ENCODE results near the gene PRKD2.
A peak's percentile ranks its signal among the peaks of the same experiment; 100 is the strongest.

Gene PRKD2

GRCh38 chr19:46755077-46755852, 38.4 kb upstream of the PRKD2 start:
- H3K4me1 ChIP-seq (ENCODE audit: control insufficient read depth, insufficient read depth, low read length) = peaks cover 17% of the 10 kb centered on the region
- H3K27me3 ChIP-seq (replicated peaks; ENCODE audit: control insufficient read depth, insufficient read depth, low read length) = no peaks in the 10 kb centered on the region
- H3K36me3 ChIP-seq (ENCODE audit: control insufficient read depth, insufficient read depth, low read length, severe bottlenecking) = peaks cover 12% of the 10 kb centered on the region
- DNase-seq (ENCODE audit: low read depth) = peak; percentile 56
- H3K9me3 ChIP-seq (ENCODE audit: control insufficient read depth, low read length) = no peaks in the 10 kb centered on the region
- peak overlapping the region; percentile 72 for H3K9ac ChIP-seq (ENCODE audit: low read length)
- no peak overlapping the region for H3K4me3 ChIP-seq (ENCODE audit: low read length)

- no peak overlapping the region for H3K9ac ChIP-seq (ENCODE audit: low read length)
- peak; percentile 51 for DNase-seq (ENCODE audit: low read depth)
- no peaks in the 10 kb centered on the region for H3K9me3 ChIP-seq (ENCODE audit: control insufficient read depth, low read length)
- no peaks in the 10 kb centered on the region for H3K27me3 ChIP-seq (replicated peaks; ENCODE audit: control insufficient read depth, insufficient read depth, low read length)
- H3K36me3 ChIP-seq (ENCODE audit: control insufficient read depth, insufficient read depth, low read length, severe bottlenecking) = peaks cover 17% of the 10 kb centered on the region
- peaks cover 5% of the 10 kb centered on the region for H3K4me1 ChIP-seq (ENCODE audit: control insufficient read depth, insufficient read depth, low read length)
- H3K4me3 ChIP-seq (ENCODE audit: low read length) = no peak overlapping the region
Observed at GRCh38 chr19:46753420-46754155, 36.7 kb upstream of the PRKD2 start.

- Histone ChIP-seq H3K9ac (ENCODE audit: low read length) (no peak overlapping the region), H3K4me1 (ENCODE audit: control insufficient read depth, insufficient read depth, low read length) (peaks cover 17% of the 10 kb centered on the region), H3K9me3 (ENCODE audit: control insufficient read depth, low read length) (no peaks in the 10 kb centered on the region), H3K27me3 (replicated peaks; ENCODE audit: control insufficient read depth, insufficient read depth, low read length) (no peaks in the 10 kb centered on the region), H3K4me3 (ENCODE audit: low read length) (no peak overlapping the region), H3K36me3 (ENCODE audit: control insufficient read depth, insufficient read depth, low read length, severe bottlenecking) (peaks cover 11% of the 10 kb centered on the region)
- DNase-seq (ENCODE audit: low read depth) = peak; percentile 90
Observed at GRCh38 chr19:46748325-46749109, 31.6 kb upstream of the PRKD2 start.

- H3K4me3 ChIP-seq (ENCODE audit: low read length) = peak within 1 kb of the TSS; percentile 95
- peaks cover 5% of the 10 kb centered on the region for H3K36me3 ChIP-seq (ENCODE audit: control insufficient read depth, insufficient read depth, low read length, severe bottlenecking)
- no peaks in the 10 kb centered on the region for H3K27me3 ChIP-seq (replicated peaks; ENCODE audit: control insufficient read depth, insufficient read depth, low read length)
- H3K9ac ChIP-seq (ENCODE audit: low read length) = peak within 1 kb of the TSS; percentile 95
- H3K4me1 ChIP-seq (ENCODE audit: control insufficient read depth, insufficient read depth, low read length) = peaks cover 17% of the 10 kb centered on the region
- peak; percentile 89 for DNase-seq (ENCODE audit: low read depth)
- H3K9me3 ChIP-seq (ENCODE audit: control insufficient read depth, low read length) = no peaks in the 10 kb centered on the region
Observed at GRCh38 chr19:46746281-46747057, 29.6 kb upstream of the PRKD2 start, which contains the start of gene STRN4. STRN4 (minus strand) TSS chr19:46746450; CDS start chr19:46746430, 20 bp downstream.

- peaks cover 17% of the 10 kb centered on the region for H3K4me1 ChIP-seq (ENCODE audit: control insufficient read depth, insufficient read depth, low read length)
- H3K4me3 ChIP-seq (ENCODE audit: low read length) = peak within 1 kb of the TSS; percentile 95
- no peaks in the 10 kb centered on the region for H3K27me3 ChIP-seq (replicated peaks; ENCODE audit: control insufficient read depth, insufficient read depth, low read length)
- H3K9me3 ChIP-seq (ENCODE audit: control insufficient read depth, low read length) = no peaks in the 10 kb centered on the region
- peak; percentile 77 for DNase-seq (ENCODE audit: low read depth)
- peaks cover 5% of the 10 kb centered on the region for H3K36me3 ChIP-seq (ENCODE audit: control insufficient read depth, insufficient read depth, low read length, severe bottlenecking)
- peak within 1 kb of the TSS; percentile 95 for H3K9ac ChIP-seq (ENCODE audit: low read length)
Observed at GRCh38 chr19:46745521-46746280, 28.8 kb upstream of the PRKD2 start, which contains the start of gene FKRP. FKRP (plus strand) TSS chr19:46746057; CDS start chr19:46755451, 9,394 bp downstream.

GRCh38 chr19:46745030-46745429, 28.1 kb upstream of the PRKD2 start:
- Histone ChIP-seq H3K4me3 (ENCODE audit: low read length) (peak overlapping the region; percentile 95), H3K9me3 (ENCODE audit: control insufficient read depth, low read length) (no peaks in the 10 kb centered on the region), H3K27me3 (replicated peaks; ENCODE audit: control insufficient read depth, insufficient read depth, low read length) (no peaks in the 10 kb centered on the region), H3K36me3 (ENCODE audit: control insufficient read depth, insufficient read depth, low read length, severe bottlenecking) (peaks cover 5% of the 10 kb centered on the region), H3K4me1 (ENCODE audit: control insufficient read depth, insufficient read depth, low read length) (peaks cover 17% of the 10 kb centered on the region), H3K9ac (ENCODE audit: low read length) (peak overlapping the region; percentile 95)
- DNase-seq (ENCODE audit: low read depth) = no peak

GRCh38 chr19:46744005-46744691, 27.2 kb upstream of the PRKD2 start:
- Histone ChIP-seq H3K4me3 (ENCODE audit: low read length) (peak overlapping the region; percentile 95), H3K27me3 (replicated peaks; ENCODE audit: control insufficient read depth, insufficient read depth, low read length) (no peaks in the 10 kb centered on the region), H3K4me1 (ENCODE audit: control insufficient read depth, insufficient read depth, low read length) (peaks cover 23% of the 10 kb centered on the region), H3K9ac (ENCODE audit: low read length) (peak overlapping the region; percentile 24), H3K9me3 (ENCODE audit: control insufficient read depth, low read length) (no peaks in the 10 kb centered on the region), H3K36me3 (ENCODE audit: control insufficient read depth, insufficient read depth, low read length, severe bottlenecking) (peaks cover 5% of the 10 kb centered on the region)
- DNase-seq (ENCODE audit: low read depth) = no peak

- H3K4me1 ChIP-seq (ENCODE audit: control insufficient read depth, insufficient read depth, low read length) = peaks cover 26% of the 10 kb centered on the region
- no peak overlapping the region for H3K9ac ChIP-seq (ENCODE audit: low read length)
- no peaks in the 10 kb centered on the region for H3K27me3 ChIP-seq (replicated peaks; ENCODE audit: control insufficient read depth, insufficient read depth, low read length)
- no peaks in the 10 kb centered on the region for H3K9me3 ChIP-seq (ENCODE audit: control insufficient read depth, low read length)
- no peak for DNase-seq (ENCODE audit: low read depth)
- H3K4me3 ChIP-seq (ENCODE audit: low read length) = no peak overlapping the region
- peaks cover 5% of the 10 kb centered on the region for H3K36me3 ChIP-seq (ENCODE audit: control insufficient read depth, insufficient read depth, low read length, severe bottlenecking)
Observed at GRCh38 chr19:46742926-46743480, 26.1 kb upstream of the PRKD2 start.

GRCh38 chr19:46741447-46741846, 24.5 kb upstream of the PRKD2 start:
- DNase-seq (ENCODE audit: low read depth) = no peak
- no peak overlapping the region for H3K9ac ChIP-seq (ENCODE audit: low read length)
- no peaks in the 10 kb centered on the region for H3K9me3 ChIP-seq (ENCODE audit: control insufficient read depth, low read length)
- H3K4me3 ChIP-seq (ENCODE audit: low read length) = no peak overlapping the region
- H3K36me3 ChIP-seq (ENCODE audit: control insufficient read depth, insufficient read depth, low read length, severe bottlenecking) = peaks cover 18% of the 10 kb centered on the region
- H3K27me3 ChIP-seq (replicated peaks; ENCODE audit: control insufficient read depth, insufficient read depth, low read length) = no peaks in the 10 kb centered on the region
- peaks cover 26% of the 10 kb centered on the region for H3K4me1 ChIP-seq (ENCODE audit: control insufficient read depth, insufficient read depth, low read length)
